ENCODE measurements around the gene LANCL2. TPM values are rescaled to one million over a fixed set of nuclear protein-coding genes. Genes with fewer than 3 reads are reported as not detected.

LANCL2 gene
- total RNA-seq, 5 donors from 2014 or later (not counting 1 experiment from before 2014, with no cell fraction given) = 5.0 to 6.4 (median 6.1) TPM

DNA sequence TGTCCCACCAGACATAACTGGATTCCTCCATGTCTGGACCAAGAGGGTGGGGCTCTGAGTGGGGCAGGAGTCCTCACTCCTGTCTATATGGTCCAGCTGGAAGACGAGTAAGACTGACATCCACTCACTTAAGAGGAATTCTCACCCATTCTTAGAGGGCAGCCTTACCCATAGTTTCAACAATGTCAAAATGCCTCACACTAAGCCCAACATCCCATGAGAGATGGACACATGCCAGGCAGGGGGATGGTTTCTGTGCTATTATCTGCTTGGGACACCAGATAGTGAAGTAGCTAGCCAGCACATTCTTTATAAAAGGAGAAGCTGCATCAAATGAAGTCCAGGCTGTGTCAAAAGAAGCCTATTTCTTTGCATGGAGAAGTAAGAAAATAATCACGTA is 4.7 kb upstream of the LANCL2 start:
- H3K36me3 Mint-ChIP-seq = no peaks in the 10 kb centered on the region

DNA sequence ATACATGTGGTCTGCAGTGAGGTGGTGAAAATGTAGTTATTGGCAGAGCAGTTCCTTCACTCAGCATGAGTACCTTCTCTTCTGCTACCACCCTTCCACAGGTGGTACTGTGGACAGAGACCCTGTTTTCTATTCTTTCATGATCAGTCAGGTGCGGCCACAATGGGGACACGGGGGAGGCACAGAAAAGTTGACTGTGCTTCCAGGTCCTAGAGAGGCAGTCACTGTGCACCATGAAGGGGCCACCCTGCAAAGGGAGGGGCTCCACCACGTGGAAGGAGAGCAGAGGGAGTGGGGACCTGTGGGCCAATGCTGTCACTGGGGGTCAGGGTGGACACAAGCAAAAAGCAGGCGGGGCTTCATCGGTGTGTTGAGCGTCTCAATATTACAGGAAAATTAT is 3.6 kb upstream of the LANCL2 start:
- ChIA-PET POLR2A (no interaction called here), CTCF (no interaction called here)
- H3K27ac ChIP-seq (ENCODE audit: low read length) = no peak overlapping the region
- peaks cover 6 to 11% of the 10 kb centered on the region in 2 donors for H3K27me3 Mint-ChIP-seq
- no peak overlapping the region for H3K4me3 Mint-ChIP-seq
- no peaks in the 10 kb centered on the region for H3K9me3 ChIP-seq
- ATAC-seq (replicated peaks in 1 of 4) (no peak), DNase-seq (no peak)
- H3K27ac Mint-ChIP-seq = no peak overlapping the region
- H3K4me1 Mint-ChIP-seq = peaks cover 8 to 10% (median 9%) of the 10 kb centered on the region in 3 donors
- H3K36me3 Mint-ChIP-seq = no peaks in the 10 kb centered on the region
- no peaks in the 10 kb centered on the region for H3K36me3 ChIP-seq (ENCODE audit: control insufficient read depth in 2 of 2, extremely low read depth in 1 of 2, insufficient read depth in 1 of 2, low read length in 1 of 2)
- whole genome bisulfite sequencing (ENCODE audit: insufficient coverage) = 100% methylated on average over 3 of the region's 6 CpGs
- peaks cover 4 to 6% of the 10 kb centered on the region in 2 experiments for H3K4me1 ChIP-seq (ENCODE audit: control insufficient read depth in 1 of 2, extremely low read depth in 1 of 2, insufficient read depth in 2 of 2, low read length in 2 of 2)
- no peak overlapping the region for H3K4me3 ChIP-seq (ENCODE audit: control insufficient read depth in 1 of 2, extremely low read depth in 1 of 2, low read length in 1 of 2)
- peaks cover 4 to 5% of the 10 kb centered on the region in 2 experiments for H3K27me3 ChIP-seq (replicated peaks in 1 of 2; ENCODE audit: control insufficient read depth in 2 of 2, extremely low read depth in 1 of 2, insufficient read depth in 2 of 2, low read length in 1 of 2)
- no peaks in the 10 kb centered on the region for H3K9me3 Mint-ChIP-seq

More for the DNA sequence above, 4.7 kb upstream of the LANCL2 start:
- no peaks in the 10 kb centered on the region for H3K36me3 ChIP-seq (ENCODE audit: control insufficient read depth in 2 of 2, extremely low read depth in 1 of 2, insufficient read depth in 1 of 2, low read length in 1 of 2)
- peaks cover 4 to 5% of the 10 kb centered on the region in 2 experiments for H3K27me3 ChIP-seq (replicated peaks in 1 of 2; ENCODE audit: control insufficient read depth in 2 of 2, extremely low read depth in 1 of 2, insufficient read depth in 2 of 2, low read length in 1 of 2)
- peaks cover 8 to 9% (median 8%) of the 10 kb centered on the region in 3 donors for H3K4me1 Mint-ChIP-seq
- H3K27ac ChIP-seq (ENCODE audit: low read length) = no peak overlapping the region
- WGBS (ENCODE audit: insufficient coverage) = no CpG with 5 or more reads among the region's 2 CpGs
- H3K4me3 ChIP-seq (ENCODE audit: control insufficient read depth in 1 of 2, extremely low read depth in 1 of 2, low read length in 1 of 2) = no peak overlapping the region
- CTCF ChIA-PET = no interaction called here
- no peaks in the 10 kb centered on the region for H3K9me3 ChIP-seq
- POLR2A ChIA-PET = no interaction called here
- DNase-seq = no peak
- H3K4me1 ChIP-seq (ENCODE audit: control insufficient read depth in 1 of 2, extremely low read depth in 1 of 2, insufficient read depth in 2 of 2, low read length in 2 of 2) = peaks cover 4 to 6% of the 10 kb centered on the region in 2 experiments
- no peak for ATAC-seq (replicated peaks in 1 of 4)
- no peak overlapping the region for H3K4me3 Mint-ChIP-seq
- H3K27ac Mint-ChIP-seq = no peak overlapping the region
- H3K27me3 Mint-ChIP-seq = peaks cover 6 to 11% of the 10 kb centered on the region in 2 donors
- no peaks in the 10 kb centered on the region for H3K9me3 Mint-ChIP-seq

- no peak for ATAC-seq (replicated peaks in 1 of 4)
- H3K9me3 Mint-ChIP-seq = no peaks in the 10 kb centered on the region
- H3K27ac Mint-ChIP-seq = no peak overlapping the region
- no peak overlapping the region for H3K4me3 ChIP-seq (ENCODE audit: control insufficient read depth in 1 of 2, extremely low read depth in 1 of 2, low read length in 1 of 2)
- H3K36me3 Mint-ChIP-seq = no peaks in the 10 kb centered on the region
- peaks cover 4 to 5% of the 10 kb centered on the region in 2 experiments for H3K27me3 ChIP-seq (replicated peaks in 1 of 2; ENCODE audit: control insufficient read depth in 2 of 2, extremely low read depth in 1 of 2, insufficient read depth in 2 of 2, low read length in 1 of 2)
- CTCF ChIA-PET = no interaction called here
- peaks cover 14 to 15% of the 10 kb centered on the region in 2 experiments for H3K4me1 ChIP-seq (ENCODE audit: control insufficient read depth in 1 of 2, extremely low read depth in 1 of 2, insufficient read depth in 2 of 2, low read length in 2 of 2)
- 91% methylated on average over 9 of the region's 20 CpGs for WGBS (ENCODE audit: insufficient coverage)
- peaks cover 8 to 24% (median 9%) of the 10 kb centered on the region in 3 donors for H3K4me1 Mint-ChIP-seq
- H3K4me3 Mint-ChIP-seq = no peak overlapping the region
- no peaks in the 10 kb centered on the region for H3K36me3 ChIP-seq (ENCODE audit: control insufficient read depth in 2 of 2, extremely low read depth in 1 of 2, insufficient read depth in 1 of 2, low read length in 1 of 2)
- no peak for DNase-seq
- no peaks in the 10 kb centered on the region for H3K9me3 ChIP-seq
- peaks cover 6 to 11% of the 10 kb centered on the region in 2 donors for H3K27me3 Mint-ChIP-seq
- no peak overlapping the region for H3K27ac ChIP-seq (ENCODE audit: low read length)
- POLR2A ChIA-PET = no interaction called here
These were observed 2.2 kb upstream of the LANCL2 start for GRCh38 chr7:55362927-55363326.

GRCh38 chr7:55363386-55364170 is 1.6 kb upstream of the LANCL2 start:
- Mint-ChIP-seq H3K4me3 (peak overlapping the region in 2 of 3 donors; percentile 93 to 98), H3K36me3 (no peaks in the 10 kb centered on the region), H3K27me3 (peaks cover 2 to 11% of the 10 kb centered on the region in 2 donors), H3K4me1 (peaks cover 8 to 30% (median 9%) of the 10 kb centered on the region in 3 donors), H3K27ac (no peak overlapping the region), H3K9me3 (no peaks in the 10 kb centered on the region)
- no peak overlapping the region for H3K27ac ChIP-seq (ENCODE audit: low read length)
- peaks cover 2 to 5% of the 10 kb centered on the region in 2 experiments for H3K27me3 ChIP-seq (replicated peaks in 1 of 2; ENCODE audit: control insufficient read depth in 2 of 2, extremely low read depth in 1 of 2, insufficient read depth in 2 of 2, low read length in 1 of 2)
- no peak for DNase-seq
- no peaks in the 10 kb centered on the region for H3K36me3 ChIP-seq (ENCODE audit: control insufficient read depth in 2 of 2, extremely low read depth in 1 of 2, insufficient read depth in 1 of 2, low read length in 1 of 2)
- no peak overlapping the region for H3K4me3 ChIP-seq (ENCODE audit: control insufficient read depth in 1 of 2, extremely low read depth in 1 of 2, low read length in 1 of 2)
- no peak for ATAC-seq (replicated peaks in 1 of 4)
- H3K9me3 ChIP-seq = no peaks in the 10 kb centered on the region
- POLR2A ChIA-PET = no interaction called here
- WGBS (ENCODE audit: insufficient coverage) = 88% methylated on average over 14 of the region's 25 CpGs
- peaks cover 14 to 15% of the 10 kb centered on the region in 2 experiments for H3K4me1 ChIP-seq (ENCODE audit: control insufficient read depth in 1 of 2, extremely low read depth in 1 of 2, insufficient read depth in 2 of 2, low read length in 2 of 2)
- CTCF ChIA-PET = interaction anchor here (0.6 to 0.9 kb wide), 2 partner anchors 643 to 663 kb away, joined by 3 read pairs; no protein-coding TSS in a partner anchor

- Histone ChIP-seq H3K9me3 (no peaks in the 10 kb centered on the region), H3K4me3 (ENCODE audit: control insufficient read depth in 1 of 2, extremely low read depth in 1 of 2, low read length in 1 of 2) (peak overlapping the region; percentile 71 to 99), H3K4me1 (ENCODE audit: control insufficient read depth in 1 of 2, extremely low read depth in 1 of 2, insufficient read depth in 2 of 2, low read length in 2 of 2) (peaks cover 14 to 15% of the 10 kb centered on the region in 2 experiments), H3K27me3 (replicated peaks in 1 of 2; ENCODE audit: control insufficient read depth in 2 of 2, extremely low read depth in 1 of 2, insufficient read depth in 2 of 2, low read length in 1 of 2) (no peaks in the 10 kb centered on the region), H3K27ac (ENCODE audit: low read length) (peak overlapping the region; percentile 98), H3K36me3 (ENCODE audit: control insufficient read depth in 2 of 2, extremely low read depth in 1 of 2, insufficient read depth in 1 of 2, low read length in 1 of 2) (no peaks in the 10 kb centered on the region)
- peak; percentile 87 to 92 (median 88) for ATAC-seq (replicated peaks in 1 of 4)
- peak overlapping the region; percentile 91 to 98 (median 93) for H3K4me3 Mint-ChIP-seq
- POLR2A ChIA-PET = interaction anchor here in 1 of 2 donors (0.5 to 1.8 kb wide), 5 partner anchors 10 to 686 kb away, joined by 3 to 8 read pairs (median 3); partner anchors contain the start of genes CCT6A and PSPH
- peak; percentile 91 to 98 (median 94) for DNase-seq
- CTCF ChIA-PET = interaction anchor here in 1 of 2 donors (0.6 to 1.9 kb wide), 3 partner anchors 56 to 607 kb away, joined by 3 to 20 read pairs (median 3); partner anchors contain the start of gene SEC61G
- peak overlapping the region; percentile 97 for H3K27ac Mint-ChIP-seq
- WGBS (ENCODE audit: insufficient coverage) = under 1% methylated on average over 101 of the region's 101 CpGs
- peaks cover 13 to 37% (median 21%) of the 10 kb centered on the region in 3 donors for H3K4me1 Mint-ChIP-seq
- no peaks in the 10 kb centered on the region for H3K9me3 Mint-ChIP-seq
- no peaks in the 10 kb centered on the region for H3K36me3 Mint-ChIP-seq
- H3K27me3 Mint-ChIP-seq = no peaks in the 10 kb centered on the region
These were observed 731 bp downstream of the LANCL2 start for GRCh38 chr7:55365675-55366460.

Data from T-cell (primary cell).